Measurements from ENCODE around the gene LRRC10B. TPM values are rescaled to one million over a fixed set of nuclear protein-coding genes. Genes with fewer than 3 reads are reported as not detected.

Gene LRRC10B
- total RNA-seq, 4 donors from 2014 or later: 1.1 to 2.0 (median 1.7) TPM

GRCh38 chr11:61486779-61487178 lies 21.8 kb upstream of the LRRC10B start:
- DNase-seq (ENCODE audit: low spot score) (no peak), ATAC-seq (ENCODE audit: low FRiP score) (no peak)
- no peak for TF ChIP-seq CTCF (IDR thresholded peaks at IDR 0.05)

- ATAC-seq (ENCODE audit: low FRiP score) (no peak), DNase-seq (ENCODE audit: low spot score) (no peak)
- TF ChIP-seq CTCF (IDR thresholded peaks at IDR 0.05): no peak
Observed at GRCh38 chr11:61487342-61488025, 21.1 kb upstream of the LRRC10B start.

GRCh38 chr11:61488651-61489291 lies 19.8 kb upstream of the LRRC10B start:
- DNase-seq (ENCODE audit: low spot score) (no peak), ATAC-seq (ENCODE audit: low FRiP score) (no peak)
- no peak for TF ChIP-seq CTCF (IDR thresholded peaks at IDR 0.05)

- DNase-seq (ENCODE audit: low spot score): no peak
- no peak for ATAC-seq (ENCODE audit: low FRiP score)
- TF ChIP-seq CTCF (IDR thresholded peaks at IDR 0.05): no peak
Observed at GRCh38 chr11:61489833-61490721, 18.5 kb upstream of the LRRC10B start.

- no peak for DNase-seq (ENCODE audit: low spot score)
Observed at GRCh38 chr11:61491736-61492395, 16.7 kb upstream of the LRRC10B start.

More at GRCh38 chr11:61491736-61492395, 16.7 kb upstream of the LRRC10B start:
- no peak for TF ChIP-seq CTCF (IDR thresholded peaks at IDR 0.05)
- no peak for ATAC-seq (ENCODE audit: low FRiP score)

Data from omental fat pad (tissue), 4 donors.